ENCODE results near the gene CFAP210. TPM values are rescaled to one million over a fixed set of nuclear protein-coding genes. Genes with fewer than 3 reads are reported as not detected.

CFAP210 gene
- total RNA-seq, 2 donors from 2014 or later: 0.70 to 1.9 TPM

- no peak for DNase-seq
- Histone ChIP-seq H3K9ac (ENCODE audit: extremely low read depth, low read length, poor library complexity, severe bottlenecking) (no peak overlapping the region), H3K9me3 (ENCODE audit: control insufficient read depth, low read length) (no peaks in the 10 kb centered on the region), H3K27me3 (ENCODE audit: control insufficient read depth, insufficient read depth, low read length, poor library complexity, severe bottlenecking) (no peaks in the 10 kb centered on the region), H3K27ac (ENCODE audit: low read depth, low read length) (no peak overlapping the region), H3K4me1 (ENCODE audit: control insufficient read depth, insufficient read depth, low read length) (peaks cover 2% of the 10 kb centered on the region), H3K4me3 (ENCODE audit: low read length) (no peak overlapping the region), H3K36me3 (ENCODE audit: control insufficient read depth, insufficient read depth, low read length) (no peaks in the 10 kb centered on the region)
- H3K27me3 Mint-ChIP-seq (ENCODE audit: insufficient read depth): no peaks in the 10 kb centered on the region
- no peak overlapping the region for H3K27ac Mint-ChIP-seq
- no peak overlapping the region for H3K4me3 Mint-ChIP-seq
- peaks cover 2% of the 10 kb centered on the region for H3K4me1 Mint-ChIP-seq
- no peaks in the 10 kb centered on the region for H3K36me3 Mint-ChIP-seq (ENCODE audit: low read depth)
- 95 to 100% methylated on average over 2 to 3 of the region's 3 CpGs for WGBS, 2 experiments (ENCODE audit: insufficient coverage in 1 of 2, insufficient read length in 1 of 2)
- no peaks in the 10 kb centered on the region for H3K9me3 Mint-ChIP-seq
- TF ChIP-seq CTCF (conservative IDR thresholded peaks at IDR 0.05): no peak
These were observed 26.8 kb upstream of the CFAP210 start for GRCh38 chr2:169721016-169721415.

GRCh38 chr2:169718930-169719504 lies 24.8 kb upstream of the CFAP210 start:
- no peaks in the 10 kb centered on the region for H3K27me3 Mint-ChIP-seq (ENCODE audit: insufficient read depth)
- DNase-seq: no peak

GRCh38 chr2:169717691-169718063 lies 23.5 kb upstream of the CFAP210 start:
- WGBS, 2 experiments (ENCODE audit: insufficient coverage in 1 of 2, insufficient read length in 1 of 2): 86 to 92% methylated on average over 2 to 4 of the region's 4 CpGs
- TF ChIP-seq CTCF (conservative IDR thresholded peaks at IDR 0.05): no peak
- H3K27me3 Mint-ChIP-seq (ENCODE audit: insufficient read depth): no peaks in the 10 kb centered on the region

More at GRCh38 chr2:169718930-169719504, 24.8 kb upstream of the CFAP210 start:
- no peaks in the 10 kb centered on the region for H3K36me3 ChIP-seq (ENCODE audit: control insufficient read depth, insufficient read depth, low read length)
- H3K4me1 ChIP-seq (ENCODE audit: control insufficient read depth, insufficient read depth, low read length): peaks cover 4% of the 10 kb centered on the region
- Mint-ChIP-seq H3K4me1 (peaks cover 10% of the 10 kb centered on the region), H3K9me3 (no peaks in the 10 kb centered on the region), H3K36me3 (ENCODE audit: low read depth) (no peaks in the 10 kb centered on the region), H3K27ac (no peak overlapping the region), H3K4me3 (no peak overlapping the region)
- no peak for TF ChIP-seq CTCF (conservative IDR thresholded peaks at IDR 0.05)
- no peak overlapping the region for H3K9ac ChIP-seq (ENCODE audit: extremely low read depth, low read length, poor library complexity, severe bottlenecking)
- H3K27me3 ChIP-seq (ENCODE audit: control insufficient read depth, insufficient read depth, low read length, poor library complexity, severe bottlenecking): no peaks in the 10 kb centered on the region
- no peak overlapping the region for H3K27ac ChIP-seq (ENCODE audit: low read depth, low read length)
- WGBS, 2 experiments (ENCODE audit: insufficient coverage in 1 of 2, insufficient read length in 1 of 2): 92% methylated on average over 2 of the region's 2 CpGs; no CpG with 5 or more reads in 1 of the 2 experiments
- H3K4me3 ChIP-seq (ENCODE audit: low read length): no peak overlapping the region
- H3K9me3 ChIP-seq (ENCODE audit: control insufficient read depth, low read length): no peaks in the 10 kb centered on the region

More at GRCh38 chr2:169717691-169718063, 23.5 kb upstream of the CFAP210 start:
- Mint-ChIP-seq H3K4me3 (no peak overlapping the region), H3K36me3 (ENCODE audit: low read depth) (no peaks in the 10 kb centered on the region), H3K27ac (no peak overlapping the region), H3K4me1 (peaks cover 10% of the 10 kb centered on the region), H3K9me3 (no peaks in the 10 kb centered on the region)
- H3K27me3 ChIP-seq (ENCODE audit: control insufficient read depth, insufficient read depth, low read length, poor library complexity, severe bottlenecking): no peaks in the 10 kb centered on the region
- H3K9me3 ChIP-seq (ENCODE audit: control insufficient read depth, low read length): no peaks in the 10 kb centered on the region
- H3K27ac ChIP-seq (ENCODE audit: low read depth, low read length): no peak overlapping the region
- H3K9ac ChIP-seq (ENCODE audit: extremely low read depth, low read length, poor library complexity, severe bottlenecking): no peak overlapping the region
- no peak overlapping the region for H3K4me3 ChIP-seq (ENCODE audit: low read length)
- no peaks in the 10 kb centered on the region for H3K36me3 ChIP-seq (ENCODE audit: control insufficient read depth, insufficient read depth, low read length)
- DNase-seq: no peak
- peaks cover 4% of the 10 kb centered on the region for H3K4me1 ChIP-seq (ENCODE audit: control insufficient read depth, insufficient read depth, low read length)

Measured in endodermal cell (in vitro differentiated cells).